ENCODE measurements around the gene SETMAR.
A peak's percentile ranks its signal among the peaks of the same experiment; 100 is the strongest.
"Not testable (repeated sequence)": the region's sequence is repeated elsewhere in the genome, so short reads cannot be mapped to it uniquely, and the experiment has no call there.

SETMAR gene

GRCh38 chr3:4314688-4315087 lies 11.5 kb downstream of the SETMAR start:
- DNase-seq, result peak; percentile 42 to 77

GRCh38 chr3:4320096-4320911 lies 17.1 kb downstream of the SETMAR start:
- DNase-seq, result peak in 1 of 2 experiments; percentile 8

DNA sequence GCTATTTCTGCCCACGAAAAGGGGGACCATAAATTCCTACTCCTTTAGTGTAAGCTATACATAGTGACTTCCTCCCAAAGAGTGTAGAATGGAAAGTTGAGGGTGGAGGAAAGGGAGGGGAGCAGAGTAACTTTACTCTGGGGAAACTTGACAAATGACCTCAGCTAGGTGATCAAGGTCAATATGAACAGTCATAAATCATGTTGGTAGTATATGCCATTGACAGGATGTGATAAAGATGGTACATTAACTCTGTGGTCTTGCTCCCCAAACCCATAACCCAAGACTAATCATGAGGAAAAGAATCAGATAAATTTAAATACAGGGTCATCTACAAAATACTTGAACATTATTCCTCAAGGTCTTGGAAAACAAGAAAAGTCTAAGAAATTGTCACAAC lies 18.6 kb downstream of the SETMAR start:
- no peak for DNase-seq

GRCh38 chr3:4322635-4323034 lies 19.5 kb downstream of the SETMAR start:
- peak; percentile 61 to 68 for DNase-seq

- DNase-seq, result no peak
Observed at GRCh38 chr3:4323246-4324027, 20.3 kb downstream of the SETMAR start.

GRCh38 chr3:4326868-4327267 lies 23.7 kb downstream of the SETMAR start:
- DNase-seq, result no peak

DNA sequence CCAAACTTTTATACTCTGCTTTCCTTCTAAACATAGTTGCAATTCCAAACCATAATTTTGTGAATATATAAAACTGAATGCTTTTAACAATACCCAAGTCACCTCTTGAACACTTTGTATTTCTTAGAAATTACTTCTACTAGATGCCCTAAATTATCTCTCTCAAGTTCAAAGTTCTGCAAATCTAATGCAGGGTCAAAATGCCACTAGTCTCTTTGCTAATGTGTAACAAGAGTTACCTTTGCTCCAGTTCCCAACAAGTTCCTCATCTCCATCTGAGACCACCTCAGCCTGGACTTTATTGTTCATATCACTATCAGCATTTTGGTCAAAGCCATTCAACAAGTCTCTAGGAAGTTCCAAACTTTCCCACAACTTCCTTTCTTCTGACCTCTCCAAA lies 26.6 kb downstream of the SETMAR start:
- not testable (repeated sequence) for DNase-seq

GRCh38 chr3:4332111-4332510 lies 28.9 kb downstream of the SETMAR start:
- DNase-seq, result no peak

GRCh38 chr3:4332574-4332973 lies 29.4 kb downstream of the SETMAR start:
- no peak for DNase-seq

- no peak for DNase-seq
Observed at GRCh38 chr3:4332991-4333390, 29.8 kb downstream of the SETMAR start.

DNA sequence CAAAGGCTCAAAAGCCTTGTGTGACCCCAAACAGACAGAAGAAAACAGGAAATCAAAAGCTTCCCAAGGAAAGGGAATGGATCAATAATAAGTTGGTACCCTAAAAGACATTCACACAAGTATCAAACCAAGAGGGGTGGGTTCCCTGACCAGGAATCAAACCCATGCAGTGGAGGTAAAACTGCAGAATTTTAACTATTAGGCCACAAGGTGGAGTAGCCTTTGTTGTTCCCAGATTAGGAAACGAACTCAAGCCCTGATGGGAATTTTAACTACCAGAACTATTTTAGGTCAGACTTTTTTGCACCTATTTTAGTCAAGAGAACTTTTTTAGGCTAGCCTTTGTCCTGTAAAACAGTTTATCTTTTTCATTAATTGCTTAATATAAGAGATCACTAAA lies 31.4 kb downstream of the SETMAR start:
- DNase-seq, result no peak

- DNase-seq, result no peak
Observed at GRCh38 chr3:4335840-4336562, 32.8 kb downstream of the SETMAR start.

- no peak for DNase-seq
Observed at GRCh38 chr3:4336850-4337546, 33.8 kb downstream of the SETMAR start.

GRCh38 chr3:4338751-4339150 lies 35.6 kb downstream of the SETMAR start:
- peak in 1 of 2 experiments; percentile 6 for DNase-seq

DNA sequence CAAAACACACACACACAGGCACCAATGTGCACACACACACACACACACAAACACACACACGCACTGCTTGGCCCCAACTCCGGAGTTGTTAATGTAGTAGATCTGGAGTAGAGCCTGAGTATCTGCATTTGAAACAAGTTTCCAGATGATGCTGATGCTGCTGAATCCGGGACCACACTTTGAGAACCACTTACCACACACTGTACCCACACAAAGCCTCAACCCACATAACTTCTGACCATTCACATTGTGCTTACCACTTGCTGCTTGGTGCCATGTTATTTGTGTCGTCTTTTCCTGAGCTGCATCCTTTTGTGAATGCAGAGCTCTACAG lies 36.9 kb downstream of the SETMAR start:
- no peak for DNase-seq

DNA sequence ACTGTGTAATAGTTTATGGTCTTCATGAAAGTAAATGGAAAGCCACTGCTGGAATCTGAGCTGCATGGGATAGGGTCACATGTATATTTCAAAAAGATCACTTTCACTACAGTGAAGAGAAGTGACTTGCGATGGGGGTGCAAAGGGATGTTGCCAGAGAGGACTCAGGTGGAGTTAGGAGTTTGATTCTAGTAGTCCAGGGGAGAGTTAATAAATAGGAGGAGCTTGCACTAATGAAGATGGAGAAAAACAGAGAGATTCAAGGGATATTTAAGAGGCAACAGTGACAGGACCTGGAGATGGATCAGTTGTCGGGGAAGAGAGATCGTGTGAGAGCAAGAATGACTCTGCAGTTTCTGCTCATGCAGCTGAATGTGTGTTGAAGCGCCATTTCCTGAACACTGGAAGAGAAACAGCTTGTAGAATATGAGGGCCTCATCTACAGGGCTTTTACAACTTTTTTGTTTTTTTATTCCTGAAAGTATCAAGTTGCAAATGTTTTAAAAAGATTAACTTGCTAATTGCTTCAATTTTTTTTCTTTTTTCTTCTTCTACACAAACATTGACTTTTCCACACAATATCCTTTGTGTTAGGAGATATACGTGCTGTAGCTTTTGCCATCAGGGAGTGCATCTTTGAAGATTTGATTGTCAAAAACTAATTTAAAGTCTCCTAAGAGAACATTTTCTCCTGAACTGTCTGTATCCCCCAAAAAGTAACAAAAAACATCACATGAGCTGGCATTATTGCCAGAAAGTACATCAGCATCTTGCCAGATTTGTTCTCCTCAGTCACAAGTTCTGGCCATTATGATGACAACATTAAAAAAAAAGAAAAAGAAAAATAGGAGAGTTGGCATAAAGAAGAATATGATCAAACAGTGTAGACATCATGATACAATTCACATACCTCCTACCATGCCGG lies 37.5 kb downstream of the SETMAR start:
- peak; percentile 31 to 36 for DNase-seq

- no peak for DNase-seq
Observed at GRCh38 chr3:4341336-4341675, 38.1 kb downstream of the SETMAR start.

GRCh38 chr3:4343258-4343657 lies 40.1 kb downstream of the SETMAR start:
- no peak for DNase-seq

GRCh38 chr3:4350789-4351163 lies 47.6 kb downstream of the SETMAR start:
- peak; percentile 64 to 82 for DNase-seq

DNA sequence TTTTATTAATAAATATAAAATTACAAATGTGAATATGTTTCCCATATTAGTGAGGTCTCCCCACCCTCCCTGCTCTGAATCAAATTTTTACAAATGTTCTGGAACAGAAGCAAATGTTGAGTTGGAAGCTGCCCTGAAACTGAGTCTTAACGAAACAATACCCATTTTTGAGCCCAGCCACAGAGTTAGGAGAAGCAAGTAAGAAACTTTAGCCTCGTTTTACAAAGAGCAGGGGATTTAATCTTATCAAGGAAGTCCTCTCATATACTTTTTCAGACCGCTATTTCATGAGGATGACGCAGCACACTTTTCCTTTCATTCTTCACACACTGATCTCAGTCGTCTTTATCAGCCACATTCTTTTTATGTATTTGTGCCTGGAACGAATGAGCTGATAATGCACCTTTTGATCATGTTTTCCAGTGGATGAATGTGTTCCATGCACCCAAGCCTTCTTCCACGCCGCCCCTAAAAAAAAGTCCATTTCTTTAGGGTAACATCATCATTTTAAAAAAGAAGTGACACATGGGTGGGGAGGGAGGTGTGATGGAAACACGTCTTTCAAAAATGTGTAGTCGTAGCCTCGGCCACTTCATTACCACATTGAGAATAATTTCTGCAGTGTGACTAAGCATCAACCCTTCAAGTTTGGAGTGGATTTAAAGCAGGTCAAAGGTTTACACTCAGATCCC lies 48.1 kb downstream of the SETMAR start:
- DNase-seq, result no peak

DNA sequence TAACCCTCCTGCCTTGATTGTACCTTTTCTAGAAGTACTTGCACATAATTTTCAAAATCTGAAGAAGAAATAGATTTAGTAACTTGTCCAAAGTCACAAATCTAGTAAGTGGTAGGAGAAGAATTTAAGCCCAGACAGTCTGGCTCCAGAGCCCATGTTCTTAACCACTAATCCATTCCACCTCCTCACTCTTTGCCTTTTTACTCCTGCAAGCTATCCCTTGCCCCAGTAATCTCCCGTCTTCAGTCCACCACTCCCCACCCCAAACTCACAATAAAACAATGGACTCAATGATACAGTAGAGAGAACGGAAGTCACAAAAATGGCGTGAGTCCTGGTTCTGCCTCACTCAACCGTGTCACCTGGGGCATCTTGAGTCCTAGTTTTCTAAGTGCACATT lies 48.7 kb downstream of the SETMAR start:
- no peak for DNase-seq
